ENCODE measurements around the gene MAB21L3.

MAB21L3 gene

DNA sequence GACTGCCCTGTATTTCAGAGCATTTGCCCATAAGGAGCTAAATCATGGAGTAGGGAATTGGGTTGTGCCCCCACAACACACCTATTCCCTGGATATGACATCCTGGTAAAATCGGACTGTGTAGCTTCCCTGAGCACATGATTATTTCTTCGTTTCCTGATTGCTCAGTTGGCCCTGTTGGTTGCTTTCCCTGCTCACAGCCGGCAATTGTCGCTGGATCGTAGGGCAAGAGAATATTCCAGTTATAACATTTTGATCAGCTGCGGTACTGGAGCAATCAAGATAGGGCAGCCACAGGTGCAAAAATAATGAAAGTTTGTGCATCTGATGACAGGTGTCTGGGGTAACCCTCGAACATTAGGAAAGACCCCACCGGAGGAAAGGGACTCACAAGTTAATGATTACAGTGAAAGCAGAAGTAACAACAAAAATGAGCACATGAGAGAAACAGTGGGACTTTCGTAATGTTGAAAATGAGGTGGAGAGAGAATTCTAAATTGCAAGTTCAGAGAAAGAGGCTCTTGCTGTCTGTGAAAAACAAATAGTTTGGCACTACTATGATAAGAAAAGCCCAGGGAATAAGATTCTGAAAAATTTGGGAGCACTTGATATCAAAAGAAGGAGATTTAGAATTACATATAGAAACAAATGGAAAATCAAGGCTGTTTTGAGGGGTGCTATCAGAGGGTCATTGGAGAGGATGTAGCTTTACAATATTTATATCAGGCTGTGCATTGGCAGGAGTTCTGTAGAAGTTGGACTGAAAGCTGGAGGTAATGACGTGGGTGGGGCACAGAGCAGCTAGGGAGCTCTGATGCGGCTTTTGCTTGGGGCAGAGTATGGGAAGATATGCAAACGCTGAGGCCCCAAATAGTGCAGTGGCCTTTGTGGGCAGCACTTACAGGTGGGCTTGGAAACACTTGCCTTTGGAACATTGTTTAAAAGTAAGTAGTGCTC, at the start of gene MAB21L3:
Gene MAB21L3, plus strand, starts transcription at position 833 of the 957 bp plus-strand sequence. CDS start 1,217 bp downstream, outside the sequence.
- DNase-seq = no peak

DNA sequence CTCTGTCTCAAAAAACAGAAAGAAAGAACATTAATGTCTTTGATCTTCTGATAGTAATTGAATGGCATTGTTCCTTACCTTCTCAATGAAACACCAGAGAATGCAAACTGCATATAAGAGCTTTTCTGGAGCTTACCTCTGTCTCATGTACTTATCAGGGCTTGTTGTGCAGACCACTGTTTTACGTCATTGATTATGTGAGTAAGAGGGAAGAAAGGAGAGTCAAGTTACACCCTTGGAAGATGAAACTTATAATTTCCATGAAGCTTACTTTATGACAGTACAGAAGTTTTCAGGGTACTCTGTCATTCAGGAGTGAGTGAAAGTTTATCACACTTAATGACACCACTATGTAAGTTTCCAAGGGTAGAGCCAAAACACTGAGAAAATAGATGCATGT, 49.0 kb upstream of the MAB21L3 start:
- no peak for DNase-seq

DNA sequence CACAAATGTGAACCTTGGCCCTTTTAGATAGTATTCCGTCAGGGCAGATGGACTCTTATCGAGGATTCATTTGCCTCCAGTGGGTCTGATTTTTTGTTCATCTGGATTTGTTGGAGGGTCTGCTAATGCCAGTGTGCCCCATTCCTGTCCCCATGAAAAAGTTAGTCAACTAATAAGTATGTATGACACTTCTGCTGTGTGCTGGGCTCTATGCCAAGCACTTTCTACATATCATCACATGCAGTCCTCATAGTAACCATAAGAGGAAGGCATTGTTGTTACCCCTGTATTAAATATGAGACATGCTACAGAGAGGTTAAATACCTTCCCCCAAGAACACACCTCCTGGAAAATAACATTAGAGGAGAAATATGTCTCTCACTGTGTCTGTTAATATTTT, 46.6 kb upstream of the MAB21L3 start:
- DNase-seq = no peak

DNA sequence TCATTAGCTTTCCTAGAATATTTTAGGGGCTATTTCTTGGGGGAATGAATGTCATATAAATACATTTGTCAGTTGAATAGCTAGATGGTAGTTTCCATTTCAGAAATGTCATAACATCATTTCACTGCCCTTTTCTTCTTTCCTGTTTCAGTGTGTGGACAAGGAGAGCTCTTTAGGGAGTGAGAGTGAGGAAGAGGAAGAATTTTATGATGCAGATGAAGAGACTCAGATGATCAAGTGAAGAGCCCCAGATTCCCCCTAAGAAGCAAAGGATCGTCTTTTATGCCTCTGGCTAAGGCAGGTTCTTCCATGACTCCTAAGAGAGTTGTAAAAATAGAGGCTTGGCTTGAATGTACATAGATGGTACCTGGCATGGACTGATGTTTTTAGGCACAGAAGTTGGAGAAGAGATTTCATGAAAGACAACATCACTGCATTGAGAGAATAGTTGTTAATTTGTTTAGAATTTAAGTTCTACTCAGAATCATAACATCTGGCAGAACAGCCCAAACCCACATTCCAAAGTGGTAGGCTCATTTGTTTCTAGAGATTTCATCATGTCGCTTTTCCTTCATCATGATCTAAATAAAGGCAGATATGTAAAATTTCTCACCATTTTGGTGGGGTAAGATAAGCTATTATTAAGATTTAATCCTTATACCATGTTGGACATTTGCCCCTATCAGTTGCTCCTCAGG, 44.2 kb upstream of the MAB21L3 start:
- no peak for DNase-seq

DNA sequence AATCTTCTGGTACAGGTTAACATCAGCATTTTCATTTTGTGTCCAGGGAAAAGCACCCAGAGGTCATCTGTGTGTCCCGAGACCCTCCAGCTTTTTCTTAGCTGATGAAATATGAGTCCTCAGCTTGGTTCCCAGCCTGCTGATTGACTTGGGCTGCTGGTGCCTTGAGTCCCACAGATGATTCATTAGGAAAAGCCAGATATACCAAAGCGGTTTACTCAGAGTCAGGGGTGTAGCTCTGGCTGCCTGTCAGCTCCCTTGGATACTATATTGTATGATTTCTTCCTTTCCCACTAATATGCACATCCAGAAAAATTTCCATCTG, 43.7 kb upstream of the MAB21L3 start:
- DNase-seq = no peak

DNA sequence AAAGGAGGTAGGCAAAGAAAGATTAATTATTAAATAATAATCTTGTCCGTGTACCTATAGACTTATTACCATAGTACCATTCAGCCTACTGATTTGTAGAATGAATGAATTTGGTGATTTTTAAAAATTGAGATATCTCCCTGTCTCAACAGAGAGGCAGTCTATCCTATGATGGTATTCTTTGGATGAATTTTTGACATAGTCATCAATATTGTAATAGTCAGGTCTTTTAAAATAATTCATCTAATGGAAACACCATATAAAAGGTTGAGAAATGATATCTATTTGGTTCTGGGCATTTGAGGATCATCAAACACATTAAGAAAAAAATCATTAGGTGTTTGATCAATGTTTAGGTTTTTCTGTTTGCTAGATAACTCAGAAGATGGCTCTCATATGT, 35.6 kb upstream of the MAB21L3 start:
- DNase-seq = no peak

DNA sequence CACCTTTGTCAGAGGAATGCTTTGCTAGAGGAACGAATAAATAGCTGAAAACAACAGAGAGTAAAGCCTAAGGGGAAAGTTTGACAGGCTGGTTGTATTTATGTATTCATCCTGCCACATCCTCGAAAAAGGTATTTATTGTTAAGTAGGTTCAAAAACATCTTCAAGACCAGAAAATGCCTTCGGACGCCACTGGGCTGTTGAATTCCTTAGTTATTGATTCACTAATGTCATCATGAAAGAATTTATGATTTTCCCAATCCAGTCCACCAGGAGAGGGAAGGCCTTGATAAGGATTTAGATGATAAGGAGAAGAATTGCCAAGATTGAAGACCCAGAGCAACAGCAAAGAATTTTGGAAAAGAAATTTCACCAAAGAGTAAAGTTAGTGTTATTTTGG, 35.2 kb upstream of the MAB21L3 start:
- DNase-seq = no peak

DNA sequence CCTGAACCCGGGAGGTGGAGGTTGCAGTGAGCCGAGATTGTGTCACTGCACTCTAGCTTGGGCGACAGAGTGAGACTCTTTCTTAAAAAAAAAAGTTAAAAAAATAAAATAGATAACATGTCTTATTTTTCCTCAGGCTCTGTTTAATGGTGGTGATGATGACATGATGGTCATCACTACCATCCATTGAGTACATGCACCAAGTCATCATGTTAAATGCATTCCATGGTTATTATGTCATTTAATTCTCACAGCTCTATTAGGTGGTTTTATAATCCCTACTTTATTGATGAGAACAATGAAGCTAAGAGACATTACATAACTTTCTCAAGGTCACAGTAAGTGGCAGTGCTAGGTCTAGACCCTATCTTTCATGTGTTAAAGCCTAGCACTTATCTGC, 34.4 kb upstream of the MAB21L3 start:
- DNase-seq = no peak

DNA sequence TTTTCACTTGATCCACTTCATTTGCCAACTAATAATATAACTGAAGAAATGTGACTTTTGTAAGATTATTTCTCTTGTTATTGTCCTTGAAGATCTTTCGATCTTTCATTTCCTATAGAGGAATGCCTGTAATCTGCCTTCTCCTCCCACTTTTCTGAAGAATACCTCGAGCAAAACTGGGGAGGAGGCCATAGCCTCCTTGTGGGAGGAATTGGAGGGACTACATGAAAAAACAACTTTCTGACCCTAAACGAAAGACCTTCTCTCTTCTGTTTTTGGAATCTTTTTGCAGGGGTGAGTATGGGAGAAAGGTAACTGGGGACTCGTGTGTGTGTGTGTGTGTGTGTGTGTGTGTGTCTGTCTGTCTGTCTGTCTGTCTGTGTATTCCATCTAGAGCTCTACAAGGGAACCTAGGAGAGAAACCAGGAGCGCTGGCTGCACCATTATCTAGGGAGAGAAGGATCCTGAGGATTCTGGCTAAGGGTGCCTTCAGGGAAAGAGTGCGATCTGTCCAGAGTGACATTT, 32.4 kb upstream of the MAB21L3 start:
- DNase-seq = no peak

DNA sequence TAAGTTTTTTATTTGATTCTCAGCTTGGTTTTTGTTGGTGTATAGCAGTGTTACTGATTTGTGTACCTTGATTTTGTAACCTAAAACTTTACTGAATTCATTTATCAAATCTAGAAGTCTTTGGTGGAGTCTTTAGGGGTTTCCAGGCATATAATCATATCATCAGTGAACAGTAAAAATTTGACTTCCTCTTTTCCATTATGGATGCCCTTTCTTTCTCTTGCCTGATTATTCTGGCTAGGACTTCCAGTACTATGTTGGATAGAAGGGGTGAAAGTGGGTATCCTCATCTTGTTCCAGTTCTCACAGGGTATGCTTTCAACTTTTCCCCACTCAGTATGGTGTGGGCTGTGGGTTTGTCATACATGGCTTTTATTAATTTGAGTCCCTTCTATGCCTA, 23.6 kb upstream of the MAB21L3 start:
- no peak for DNase-seq

DNA sequence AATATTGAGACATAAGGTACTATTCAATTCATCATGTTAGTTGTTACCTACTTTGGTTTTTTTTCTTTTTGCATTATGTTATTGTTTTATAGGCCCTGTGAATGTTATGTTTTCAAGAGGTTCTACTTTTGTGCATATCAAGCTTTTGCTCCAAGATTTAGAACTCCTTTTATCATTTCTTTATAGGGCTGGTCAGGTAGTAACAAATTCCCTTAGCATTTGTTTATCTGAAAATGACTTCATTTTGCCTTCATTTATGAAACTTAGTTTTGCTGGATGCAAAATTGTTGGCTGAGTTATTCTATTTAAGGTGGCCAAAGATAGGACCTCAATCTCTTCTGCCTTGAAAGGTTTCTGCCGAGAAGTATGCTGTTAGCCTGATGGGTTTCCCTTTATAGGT, 21.3 kb upstream of the MAB21L3 start:
- no peak for DNase-seq

DNA sequence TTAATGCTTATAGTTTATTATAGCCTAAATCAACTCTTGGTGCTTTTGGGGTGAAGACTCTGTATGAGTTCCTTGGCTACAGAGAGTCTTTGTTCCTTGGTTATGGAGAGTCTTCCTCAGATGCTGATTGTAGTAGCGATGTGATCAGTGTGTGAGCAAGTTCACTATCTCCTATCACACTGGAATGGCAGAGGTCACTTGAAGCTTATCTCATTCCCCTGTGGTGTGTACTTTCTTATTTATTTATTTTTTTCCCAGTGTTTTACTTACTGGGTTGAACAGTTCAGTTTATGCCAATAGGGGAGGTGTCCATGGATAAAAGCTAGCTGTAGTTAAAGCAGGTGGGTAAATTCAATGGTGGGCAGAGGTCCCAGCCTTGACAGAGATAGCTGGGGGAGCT, 20.1 kb upstream of the MAB21L3 start:
- DNase-seq = no peak

DNA sequence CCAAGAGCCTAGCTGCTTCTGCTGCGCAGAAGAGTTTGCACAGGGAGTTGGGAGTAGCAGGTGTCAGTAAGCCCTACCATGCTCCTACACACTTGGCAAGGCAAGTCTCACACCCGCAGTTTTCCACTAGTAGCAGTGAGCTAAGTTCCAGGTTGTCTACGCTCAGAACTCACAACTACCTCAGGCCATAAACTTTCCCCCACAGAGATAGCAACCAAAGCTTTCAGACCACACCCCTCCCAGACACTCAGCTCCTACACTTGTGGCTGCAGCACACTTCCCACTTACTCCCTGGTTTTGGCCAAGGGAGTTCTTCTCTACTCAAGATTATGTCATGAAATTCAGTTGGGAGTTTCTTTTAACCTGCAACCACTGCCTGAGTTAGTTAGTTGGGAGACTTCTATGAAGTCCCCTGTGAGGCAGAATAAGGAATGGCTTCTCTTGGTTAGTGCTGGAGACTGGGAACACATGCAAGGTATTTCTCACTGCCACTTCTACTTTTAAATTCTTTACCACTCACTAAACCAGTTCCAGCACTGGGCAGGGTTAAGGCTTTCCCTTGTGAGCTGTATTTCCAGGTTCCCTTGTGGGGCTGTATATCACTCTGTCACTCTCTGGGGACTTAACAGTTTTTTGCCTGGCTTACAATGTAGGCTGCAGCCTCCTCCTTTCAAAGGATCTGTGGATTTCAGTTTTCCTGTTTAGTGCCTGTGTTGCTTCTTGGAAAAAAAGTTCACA, 18.3 kb upstream of the MAB21L3 start:
- DNase-seq = no peak

DNA sequence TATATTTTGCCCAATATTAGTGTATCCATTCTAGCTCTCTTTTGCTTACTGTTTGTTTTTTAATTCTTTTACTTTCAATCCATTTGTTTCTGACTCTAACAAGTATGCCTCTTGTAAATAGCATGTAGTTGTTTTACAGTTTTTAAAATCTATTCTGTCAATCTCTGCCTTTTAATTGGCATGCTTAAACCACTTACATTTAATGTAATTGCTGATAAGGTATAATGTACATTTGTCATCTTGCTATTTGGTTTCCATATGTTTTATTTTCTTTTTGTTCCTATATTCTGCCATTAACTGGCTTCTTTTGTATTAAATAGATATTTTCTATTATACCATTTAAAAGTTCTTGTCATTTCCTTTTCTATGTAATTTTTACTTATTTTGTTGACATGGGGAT, 16.2 kb upstream of the MAB21L3 start:
- no peak for DNase-seq

DNA sequence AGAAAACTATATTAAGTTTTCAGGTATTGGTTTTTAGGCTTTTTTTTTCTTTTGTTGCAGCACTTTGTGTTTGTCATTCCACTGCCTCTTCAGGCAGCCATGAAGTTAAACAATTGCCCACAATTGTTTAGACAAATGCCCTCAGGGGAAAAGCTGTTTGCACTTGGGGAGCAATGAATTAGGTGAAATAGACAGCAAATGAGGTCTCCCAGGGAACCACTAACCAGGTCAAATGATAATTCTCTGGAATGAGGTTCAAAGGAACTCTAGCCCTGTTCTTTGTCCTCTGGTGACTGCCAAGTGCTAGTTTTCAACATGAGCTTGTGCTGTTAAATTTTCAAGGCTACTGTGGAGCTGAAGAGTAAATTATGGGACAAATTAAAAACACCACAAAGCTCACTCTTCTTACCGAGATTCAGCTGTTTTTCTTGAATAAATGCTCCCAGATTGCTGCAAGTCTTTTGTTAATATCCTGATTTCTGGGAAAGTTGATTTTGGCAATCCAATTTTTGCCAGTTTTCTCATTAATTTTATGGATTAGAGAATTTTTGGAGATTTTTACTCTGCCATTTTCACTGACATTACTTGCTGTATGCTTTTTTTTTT, 15.1 kb upstream of the MAB21L3 start:
- DNase-seq = no peak

DNA sequence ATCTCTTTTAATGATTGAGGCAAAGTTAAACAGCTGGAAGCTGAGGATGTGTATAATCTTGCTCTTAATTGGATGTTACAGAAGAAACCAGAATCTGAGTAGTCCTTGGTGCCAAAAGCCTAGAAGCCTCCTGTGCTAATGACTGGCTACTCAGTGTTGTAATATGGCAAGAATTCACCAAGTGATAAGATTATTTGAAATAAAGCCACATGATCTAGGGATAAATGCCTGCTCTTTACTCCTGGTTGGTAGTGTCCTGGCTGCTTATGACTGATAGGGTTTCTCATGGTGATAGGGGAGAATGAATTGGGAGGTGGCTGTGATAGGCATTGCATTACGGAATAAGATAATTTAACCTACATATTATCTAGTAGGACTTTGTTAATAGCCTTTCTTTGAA, 13.6 kb upstream of the MAB21L3 start:
- DNase-seq = no peak

DNA sequence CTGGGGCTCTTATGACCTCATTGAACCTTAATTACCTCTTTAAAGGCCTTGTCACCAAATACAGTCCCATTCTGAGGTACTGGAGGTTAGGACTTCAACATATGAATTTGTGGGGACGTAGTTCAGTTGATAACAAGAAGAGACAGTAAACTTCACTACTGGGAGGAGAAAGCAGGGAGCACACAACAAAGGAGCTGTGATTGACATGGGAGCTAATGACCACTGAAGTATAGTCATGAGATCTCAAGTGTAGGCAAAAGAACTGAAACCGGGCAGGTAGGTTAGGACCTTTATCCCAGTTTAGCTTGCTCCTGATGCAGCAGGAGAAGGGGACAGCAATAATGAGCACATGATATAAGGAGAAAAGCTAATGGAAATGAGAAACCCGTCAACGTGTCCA, 11.8 kb upstream of the MAB21L3 start:
- DNase-seq = no peak

DNA sequence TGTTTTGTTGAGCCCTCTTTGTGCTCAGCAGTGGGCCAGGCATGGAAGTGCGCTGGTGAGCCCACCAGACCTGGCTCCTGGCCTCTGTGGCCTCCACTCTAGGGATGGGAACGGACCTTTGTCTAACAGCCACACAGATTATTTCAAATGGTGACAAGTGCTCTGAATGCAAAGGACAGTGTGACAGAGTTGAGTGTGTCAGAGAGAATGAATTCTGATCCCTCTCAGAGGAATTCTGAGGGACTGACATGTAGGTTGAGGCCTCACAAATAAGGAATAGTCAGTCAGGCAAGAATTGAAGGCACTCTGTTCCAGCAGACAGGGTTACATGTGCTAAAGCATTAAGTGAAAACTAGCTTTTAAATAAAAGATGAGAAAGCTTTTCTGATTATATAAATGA, 11.3 kb upstream of the MAB21L3 start:
- no peak for DNase-seq

DNA sequence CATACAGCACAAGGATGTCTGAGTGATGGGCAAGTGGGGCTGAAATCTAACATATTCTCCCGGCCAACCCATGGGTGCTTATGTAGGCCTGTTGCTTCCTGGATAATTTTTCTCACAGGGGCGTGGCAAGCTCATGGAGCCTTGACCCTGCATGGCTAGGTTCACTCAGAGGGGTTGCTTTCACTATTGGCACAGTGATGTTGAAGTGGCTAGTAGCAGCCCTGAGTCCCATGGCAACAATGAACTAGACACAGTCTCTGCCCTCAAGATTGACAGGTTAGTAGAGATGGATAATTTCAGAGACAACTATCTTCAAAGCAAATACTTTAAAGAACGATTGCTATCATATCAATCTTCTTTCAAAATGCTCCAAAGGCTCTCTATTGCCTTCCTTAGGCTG, 6.5 kb upstream of the MAB21L3 start:
- DNase-seq = no peak

DNA sequence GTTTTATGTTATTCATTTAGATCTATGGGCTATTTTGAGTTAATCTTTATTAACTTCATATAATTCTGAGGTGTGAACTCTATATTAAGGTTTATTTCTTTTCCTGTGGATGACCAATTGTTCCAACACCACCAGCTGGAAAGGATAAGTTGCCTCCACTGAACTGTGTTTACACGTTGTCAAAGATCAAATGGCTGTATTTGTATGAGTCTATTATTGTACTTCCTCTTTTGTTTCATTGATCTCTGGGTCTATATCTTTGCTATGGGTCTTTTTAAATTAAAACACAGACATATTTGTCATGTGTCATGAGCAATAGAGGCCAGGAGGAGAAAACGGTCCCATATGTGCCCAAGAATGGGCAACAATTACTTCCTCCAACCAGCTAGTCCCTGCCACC, 5.2 kb upstream of the MAB21L3 start:
- DNase-seq = no peak

DNA sequence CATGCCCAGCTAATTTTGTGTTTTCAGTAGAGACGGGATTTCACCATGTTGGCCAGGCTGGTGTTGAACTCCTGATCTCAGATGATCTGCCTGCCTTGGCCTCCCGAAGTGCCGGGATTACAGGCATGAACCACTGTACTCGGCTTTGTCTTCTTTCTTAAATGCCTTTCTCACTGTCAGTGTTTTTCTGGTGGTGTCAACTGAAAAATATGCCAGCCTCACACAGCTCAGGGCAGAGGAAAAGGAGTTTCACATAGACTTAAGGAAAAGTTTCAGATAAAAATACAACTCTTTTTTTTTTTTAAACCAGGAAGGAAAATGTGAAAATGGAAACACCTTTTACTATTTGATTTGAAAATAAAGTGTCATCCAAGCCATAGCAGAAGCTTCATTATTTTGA, 4.6 kb upstream of the MAB21L3 start:
- DNase-seq = no peak

DNA sequence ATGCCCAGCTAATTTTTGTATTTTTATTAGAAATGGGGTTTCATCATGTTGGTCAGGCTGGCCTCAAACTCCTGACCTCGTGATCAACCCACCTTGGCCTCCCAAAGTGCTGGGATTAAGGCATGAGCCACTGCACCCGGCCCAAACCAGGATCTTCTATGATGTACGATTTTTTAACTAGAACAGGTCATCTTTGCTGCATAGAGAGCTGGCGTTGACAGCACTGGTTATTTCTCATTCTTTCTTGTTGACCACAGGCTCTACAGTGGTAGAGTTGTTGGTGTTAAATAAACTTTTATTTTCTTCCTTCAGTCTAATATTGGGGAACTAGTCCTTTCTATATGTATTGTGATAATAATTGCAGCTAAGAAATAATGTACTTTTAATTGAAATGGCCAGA, 3.8 kb upstream of the MAB21L3 start:
- DNase-seq = no peak

DNA sequence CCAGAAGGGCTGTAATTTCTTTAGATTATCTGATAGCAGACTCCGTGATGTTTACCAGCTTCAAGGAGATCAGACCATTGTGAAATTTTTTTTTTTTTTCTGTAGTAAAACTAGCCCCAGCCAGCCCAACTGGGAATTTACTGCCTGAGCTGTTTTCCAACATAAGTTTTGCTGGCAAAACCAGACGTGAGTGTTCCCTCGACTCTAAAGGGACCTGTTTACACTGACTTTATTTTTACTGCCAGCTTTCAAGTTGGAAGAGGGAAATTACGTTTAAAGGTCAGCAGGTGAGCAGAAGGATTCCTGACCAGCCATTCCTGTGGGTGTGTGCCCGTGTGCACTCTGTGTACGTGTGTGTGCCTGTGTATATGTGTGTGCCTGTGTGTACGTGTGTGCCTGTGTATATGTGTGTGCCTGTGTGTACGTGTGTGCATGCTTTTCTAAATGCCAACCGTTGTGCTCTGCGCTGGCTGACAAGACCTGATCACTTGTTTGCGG, 374 bp downstream of the MAB21L3 start:
- no peak for DNase-seq

All from NCI-H1694 treated with DMSO at 0.1 percent for 48 hours (cell line).